ENCODE data around the gene CIB1. TPM values are rescaled to one million over a fixed set of nuclear protein-coding genes. Genes with fewer than 3 reads are reported as not detected.

The CIB1 gene
- total RNA-seq, 1 donor from 2014 or later, result 17.6 TPM

DNA sequence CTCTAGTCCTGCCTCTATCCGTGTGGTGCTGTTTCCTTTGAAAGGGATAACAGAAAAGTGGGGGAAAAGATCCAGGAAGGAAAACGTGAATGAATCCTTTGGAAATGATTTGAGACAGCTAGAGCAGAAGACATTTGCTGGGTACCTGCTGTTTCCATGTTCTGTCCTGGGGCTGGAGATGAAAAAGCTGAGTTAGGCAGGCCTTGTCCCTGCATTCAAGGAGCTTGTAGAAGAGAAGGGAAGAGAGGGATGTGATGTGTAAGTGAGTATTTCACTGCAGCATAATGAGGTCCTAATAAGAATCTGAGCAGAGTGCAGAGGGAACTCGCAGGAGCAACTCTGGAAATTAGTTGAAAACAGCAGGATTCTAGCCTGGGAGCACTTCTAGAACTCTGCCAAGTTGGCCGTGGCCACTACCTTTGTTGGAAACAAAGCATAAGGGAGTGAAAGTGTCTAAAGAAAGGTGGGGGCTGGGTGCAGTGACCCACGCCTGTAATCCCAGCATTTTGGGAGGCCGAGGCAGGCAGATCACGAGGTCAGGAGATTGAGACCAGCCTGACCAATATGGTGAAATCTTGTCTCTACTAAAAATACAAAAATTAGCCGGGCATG, 46.4 kb downstream of the CIB1 start:
- TF ChIP-seq, protein P1, sequence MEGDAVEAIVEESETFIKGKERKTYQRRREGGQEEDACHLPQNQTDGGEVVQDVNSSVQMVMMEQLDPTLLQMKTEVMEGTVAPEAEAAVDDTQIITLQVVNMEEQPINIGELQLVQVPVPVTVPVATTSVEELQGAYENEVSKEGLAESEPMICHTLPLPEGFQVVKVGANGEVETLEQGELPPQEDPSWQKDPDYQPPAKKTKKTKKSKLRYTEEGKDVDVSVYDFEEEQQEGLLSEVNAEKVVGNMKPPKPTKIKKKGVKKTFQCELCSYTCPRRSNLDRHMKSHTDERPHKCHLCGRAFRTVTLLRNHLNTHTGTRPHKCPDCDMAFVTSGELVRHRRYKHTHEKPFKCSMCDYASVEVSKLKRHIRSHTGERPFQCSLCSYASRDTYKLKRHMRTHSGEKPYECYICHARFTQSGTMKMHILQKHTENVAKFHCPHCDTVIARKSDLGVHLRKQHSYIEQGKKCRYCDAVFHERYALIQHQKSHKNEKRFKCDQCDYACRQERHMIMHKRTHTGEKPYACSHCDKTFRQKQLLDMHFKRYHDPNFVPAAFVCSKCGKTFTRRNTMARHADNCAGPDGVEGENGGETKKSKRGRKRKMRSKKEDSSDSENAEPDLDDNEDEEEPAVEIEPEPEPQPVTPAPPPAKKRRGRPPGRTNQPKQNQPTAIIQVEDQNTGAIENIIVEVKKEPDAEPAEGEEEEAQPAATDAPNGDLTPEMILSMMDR (IDR thresholded peaks at IDR 0.05; ENCODE audit: unreplicated experiment), result no peak
- no peaks in the 10 kb centered on the region for H3K9me3 Mint-ChIP-seq
- H3K27me3 Mint-ChIP-seq (ENCODE audit: low read depth), result no peaks in the 10 kb centered on the region
- H3K36me3 Mint-ChIP-seq, result no peaks in the 10 kb centered on the region
- H3K27ac Mint-ChIP-seq, result peak overlapping the region; percentile 5
- DNase-seq (ENCODE audit: low spot score in 2 of 2, unreplicated experiment in 2 of 2), result no peak
- peaks cover 22% of the 10 kb centered on the region for H3K4me1 Mint-ChIP-seq
- no peak overlapping the region for H3K4me3 Mint-ChIP-seq

DNA sequence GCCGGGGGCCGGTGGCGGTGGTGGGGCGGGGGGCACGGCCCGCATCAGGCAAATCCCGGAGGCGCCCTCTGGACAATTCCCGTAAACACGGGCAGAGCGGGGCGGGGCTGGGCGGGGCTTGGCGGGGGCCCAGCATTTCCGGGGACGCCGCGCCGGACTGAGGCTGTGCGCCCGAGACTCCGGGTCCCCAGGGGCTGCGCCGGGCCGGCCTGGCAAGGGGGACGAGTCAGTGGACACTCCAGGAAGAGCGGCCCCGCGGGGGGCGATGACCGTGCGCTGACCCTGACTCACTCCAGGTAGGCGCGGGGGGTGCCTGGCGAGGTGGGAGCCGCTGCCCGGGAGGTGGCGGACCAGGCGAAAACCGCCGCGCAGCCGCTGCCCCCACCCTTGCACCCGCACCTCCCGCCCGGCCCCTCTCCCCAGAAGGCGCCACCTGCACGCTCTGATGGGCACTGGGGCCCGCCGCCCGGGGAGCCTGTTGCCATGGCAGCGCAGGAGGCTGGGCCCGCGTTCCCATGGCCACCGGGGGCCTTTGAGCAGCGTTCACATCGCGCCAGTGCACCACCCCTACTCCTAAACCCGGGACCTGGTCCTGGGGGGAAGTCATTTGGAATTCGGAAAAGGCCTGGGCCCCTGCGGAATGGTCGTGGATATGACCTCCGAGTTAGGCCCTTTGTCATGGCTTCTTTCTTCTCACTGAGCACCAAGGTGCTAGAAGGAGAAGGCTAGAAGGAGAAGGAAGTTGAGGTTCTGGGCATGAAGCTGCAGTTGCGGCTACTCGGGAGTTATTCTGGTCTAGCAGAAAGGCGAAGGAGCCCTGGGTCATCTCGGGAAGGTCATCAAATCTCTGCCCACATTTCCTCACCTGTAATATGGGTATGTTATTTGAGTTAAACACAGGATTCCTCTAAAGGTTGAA, 48.7 kb downstream of the CIB1 start:
- Mint-ChIP-seq H3K9me3 (no peaks in the 10 kb centered on the region), H3K36me3 (no peaks in the 10 kb centered on the region), H3K27me3 (ENCODE audit: low read depth) (no peaks in the 10 kb centered on the region), H3K4me3 (peak overlapping the region; percentile 67), H3K27ac (peak overlapping the region; percentile 79), H3K4me1 (peaks cover 22% of the 10 kb centered on the region)
- peak; percentile 32 to 65 for DNase-seq (ENCODE audit: low spot score in 2 of 2, unreplicated experiment in 2 of 2)
- TF ChIP-seq, protein P1 (IDR thresholded peaks at IDR 0.05; ENCODE audit: unreplicated experiment), result no peak

DNA sequence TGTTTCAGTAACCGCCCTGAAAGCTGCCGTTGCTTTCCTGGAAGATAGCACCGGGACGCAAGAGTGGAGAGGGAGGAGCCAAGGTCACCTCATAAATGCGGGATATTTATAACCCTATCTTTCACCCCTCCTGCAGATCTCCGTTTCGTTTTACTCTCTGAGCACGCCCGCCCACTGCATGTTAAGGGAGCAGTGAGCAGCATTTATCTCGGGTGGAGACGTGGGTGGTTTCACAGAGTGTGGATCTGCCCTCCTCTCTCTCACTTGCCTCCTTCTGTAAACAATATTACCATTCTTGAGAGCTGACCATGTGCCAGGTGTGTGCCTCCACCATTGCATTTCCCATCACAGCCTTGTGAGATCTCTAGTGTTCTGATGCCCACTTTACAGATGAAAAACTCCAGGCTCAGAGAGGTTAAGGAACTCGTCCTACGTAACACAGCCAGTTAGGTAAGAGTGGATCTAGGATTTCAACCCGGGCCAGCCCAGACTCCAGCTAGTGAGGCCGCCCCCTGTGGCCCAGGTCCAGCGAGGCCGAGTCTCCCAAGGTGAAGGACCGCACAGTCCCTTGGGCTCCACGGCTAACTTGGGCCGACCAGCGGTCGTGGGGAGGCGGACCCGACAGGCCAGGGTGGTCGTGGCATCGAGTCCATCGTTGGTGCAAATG, 49.5 kb downstream of the CIB1 start:
- no peaks in the 10 kb centered on the region for H3K36me3 Mint-ChIP-seq
- H3K4me1 Mint-ChIP-seq, result peaks cover 22% of the 10 kb centered on the region
- TF ChIP-seq, protein P1 (IDR thresholded peaks at IDR 0.05; ENCODE audit: unreplicated experiment), result no peak
- DNase-seq (ENCODE audit: low spot score in 2 of 2, unreplicated experiment in 2 of 2), result no peak
- H3K27ac Mint-ChIP-seq, result peak overlapping the region; percentile 80
- peak overlapping the region; percentile 67 for H3K4me3 Mint-ChIP-seq
- H3K27me3 Mint-ChIP-seq (ENCODE audit: low read depth), result no peaks in the 10 kb centered on the region
- no peaks in the 10 kb centered on the region for H3K9me3 Mint-ChIP-seq

DNA sequence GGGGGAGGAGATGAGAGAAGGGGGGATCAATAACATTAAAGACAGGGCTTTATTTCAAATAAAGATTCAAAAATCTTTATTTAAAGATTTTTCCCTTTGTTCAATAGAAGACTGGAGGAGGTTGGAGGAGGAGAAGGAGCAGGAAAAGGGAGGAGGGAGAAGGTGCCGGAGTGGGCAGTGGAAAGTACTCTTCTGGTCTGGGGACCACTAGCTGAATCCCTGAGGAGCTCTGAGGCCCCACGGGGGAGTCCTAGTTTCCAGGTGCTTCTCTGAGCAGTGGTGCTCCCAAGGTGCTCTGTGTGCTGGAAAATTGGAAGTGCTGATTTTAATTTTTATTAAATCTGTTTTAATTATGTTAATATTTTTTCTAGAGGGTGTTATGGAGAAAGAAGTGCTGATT, 52.0 kb downstream of the CIB1 start:
- DNase-seq (ENCODE audit: low spot score in 2 of 2, unreplicated experiment in 2 of 2), result no peak
- H3K4me1 Mint-ChIP-seq, result peaks cover 22% of the 10 kb centered on the region
- H3K4me3 Mint-ChIP-seq, result no peak overlapping the region
- H3K27ac Mint-ChIP-seq, result peak overlapping the region; percentile 61
- no peaks in the 10 kb centered on the region for H3K27me3 Mint-ChIP-seq (ENCODE audit: low read depth)
- H3K36me3 Mint-ChIP-seq, result no peaks in the 10 kb centered on the region
- TF ChIP-seq, protein P1 (IDR thresholded peaks at IDR 0.05; ENCODE audit: unreplicated experiment), result no peak
- no peaks in the 10 kb centered on the region for H3K9me3 Mint-ChIP-seq

Other genes starting within 250 kb of the CIB1 start
- gene ZNF710, start 232.6 kb downstream of the CIB1 start, total RNA-seq, result 30.3 to 31.7 TPM (median 30.4 TPM) in 3 replicates
- gene IDH2, start 131.5 kb downstream of the CIB1 start, total RNA-seq, result 126 to 132 TPM (median 127 TPM) in 3 replicates
- 32.3 to 37.7 TPM (median 35.4 TPM) in 3 replicates for gene SEMA4B, start 32.6 kb downstream of the CIB1 start, total RNA-seq
- gene GDPGP1, start 268 bp upstream of the CIB1 start, total RNA-seq, result 8.0 to 9.2 TPM (median 8.4 TPM) in 3 replicates
- gene TTLL13, start 15.6 kb upstream of the CIB1 start, total RNA-seq, result 0.33 to 0.77 TPM (median 0.47 TPM) in 3 replicates
- 91.9 to 93.4 TPM (median 92.8 TPM) in 3 replicates for gene NGRN, start 31.7 kb upstream of the CIB1 start, total RNA-seq
- gene ZNF774, start 118.3 kb upstream of the CIB1 start, total RNA-seq, result 7.4 to 10.0 TPM (median 8.0 TPM) in 3 replicates
- 104 to 110 TPM (median 105 TPM) in 3 replicates for gene IQGAP1, start 154.3 kb upstream of the CIB1 start, total RNA-seq

Data from mesothelial cell of epicardium (in vitro differentiated cells).